ENCODE data around the gene ASB3.
A peak's percentile ranks its signal among the peaks of the same experiment; 100 is the strongest.
"Not testable (repeated sequence)": the region's sequence is repeated elsewhere in the genome, so short reads cannot be mapped to it uniquely, and the experiment has no call there.

Gene ASB3

GRCh38 chr2:53785366-53785765 lies 1.4 kb downstream of the ASB3 start:
- no peak for DNase-seq (ENCODE audit: low read depth)

GRCh38 chr2:53784436-53784835 lies 2.3 kb downstream of the ASB3 start:
- no peak for DNase-seq (ENCODE audit: low read depth)

GRCh38 chr2:53782676-53783075 lies 4.1 kb downstream of the ASB3 start:
- no peak for DNase-seq (ENCODE audit: low read depth)

GRCh38 chr2:53780056-53780455 lies 6.7 kb downstream of the ASB3 start:
- no peak for DNase-seq (ENCODE audit: low read depth)

- DNase-seq (ENCODE audit: low read depth) = no peak
These were observed 8.1 kb downstream of the ASB3 start for GRCh38 chr2:53778536-53779162.

GRCh38 chr2:53777134-53777533 lies 9.6 kb downstream of the ASB3 start:
- no peak for DNase-seq (ENCODE audit: low read depth)

GRCh38 chr2:53770264-53770663 lies 16.5 kb downstream of the ASB3 start:
- no peak for DNase-seq (ENCODE audit: low read depth)

GRCh38 chr2:53769318-53769945 lies 17.3 kb downstream of the ASB3 start:
- DNase-seq (ENCODE audit: low read depth) = no peak

- no peak for DNase-seq (ENCODE audit: low read depth)
These were observed 18.6 kb downstream of the ASB3 start for GRCh38 chr2:53768242-53768542.

GRCh38 chr2:53767405-53768241 lies 19.1 kb downstream of the ASB3 start, which contains the start of gene CHAC2:
Gene CHAC2, plus strand, starts transcription at chr2:53767804. Its CDS starts 83 bp downstream, at chr2:53767887.
- peak; percentile 44 for DNase-seq (ENCODE audit: low read depth)

GRCh38 chr2:53765767-53766166 lies 21.0 kb downstream of the ASB3 start:
- DNase-seq (ENCODE audit: low read depth) = no peak

GRCh38 chr2:53757206-53757605 lies 29.5 kb downstream of the ASB3 start:
- DNase-seq (ENCODE audit: low read depth) = not testable (repeated sequence)

- DNase-seq (ENCODE audit: low read depth) = no peak
These were observed 30.1 kb downstream of the ASB3 start for GRCh38 chr2:53756644-53757043.

GRCh38 chr2:53755121-53755520 lies 31.6 kb downstream of the ASB3 start:
- no peak for DNase-seq (ENCODE audit: low read depth)

- no peak for DNase-seq (ENCODE audit: low read depth)
These were observed 33.7 kb downstream of the ASB3 start for GRCh38 chr2:53753041-53753440.

- DNase-seq (ENCODE audit: low read depth) = no peak
These were observed 34.4 kb downstream of the ASB3 start for GRCh38 chr2:53752385-53752784.

- DNase-seq (ENCODE audit: low read depth) = peak; percentile 36
These were observed 35.0 kb downstream of the ASB3 start for GRCh38 chr2:53751728-53752127.

- DNase-seq (ENCODE audit: low read depth) = no peak
These were observed 36.5 kb downstream of the ASB3 start for GRCh38 chr2:53750041-53750768.

GRCh38 chr2:53744395-53745065 lies 42.2 kb downstream of the ASB3 start:
- peak; percentile 24 for DNase-seq (ENCODE audit: low read depth)

- DNase-seq (ENCODE audit: low read depth) = peak; percentile 37
These were observed 46.6 kb downstream of the ASB3 start for GRCh38 chr2:53740170-53740569.

- no peak for DNase-seq (ENCODE audit: low read depth)
These were observed 47.7 kb downstream of the ASB3 start for GRCh38 chr2:53739032-53739431.

GRCh38 chr2:53737091-53737490 lies 49.7 kb downstream of the ASB3 start:
- DNase-seq (ENCODE audit: low read depth) = no peak

All from stromal cell of bone marrow (primary cell).